A549 treated with AZD9567 at 1 μM for 4 hours (cell line): Measurements from ENCODE around the gene TMBIM4. TPM values are rescaled to one million over a fixed set of nuclear protein-coding genes. Genes with fewer than 3 reads are reported as not detected.

Source experiments
- total RNA-seq: library from RNA; stranded (reverse); fragments of 200-300 nt; extraction: Qiagen RNA extraction; gene quantifications from 5 replicates; pipeline ENCODE4 v1.2.3, GENCODE V29; 2022; ENCODE audit not compliant: insufficient read depth

TMBIM4 gene
- total RNA-seq: 49.7 to 58.4 TPM (median 51.6 TPM) in 5 replicates

GRCh38 chr12:66169221-66170170 lies at the start of gene TMBIM4:
Gene TMBIM4, minus strand, starts transcription at chr12:66169996. Its CDS starts 45 bp downstream, at chr12:66169951.

GRCh38 chr12:66188584-66189485 lies 19.0 kb upstream of the TMBIM4 start, which contains the start of gene IRAK3:
Gene IRAK3, plus strand, starts transcription at chr12:66189214. Its CDS starts 86 bp downstream, at chr12:66189300.

GRCh38 chr12:66130267-66131066 lies 39.3 kb downstream of the TMBIM4 start, which contains the start of gene LLPH:
Gene LLPH, minus strand, starts transcription at chr12:66130750. Its CDS starts 1,644 bp downstream, at chr12:66129106.

Other genes starting within 250 kb of the TMBIM4 start
- 50.0 to 54.7 TPM (median 53.4 TPM) in 5 replicates for gene LLPH, start 39.2 kb downstream of the TMBIM4 start, total RNA-seq
- 0.28 to 0.66 TPM (median 0.57 TPM) in 5 replicates for gene IRAK3, start 19.2 kb upstream of the TMBIM4 start, total RNA-seq
- gene HELB, start 132.5 kb upstream of the TMBIM4 start, total RNA-seq: 1.1 to 2.2 TPM (median 1.3 TPM) in 5 replicates